ENCODE data around the gene DYNLT2. TPM values are rescaled to one million over a fixed set of nuclear protein-coding genes. Genes with fewer than 3 reads are reported as not detected.
A peak's percentile ranks its signal among the peaks of the same experiment; 100 is the strongest.

DYNLT2 gene
- total RNA-seq, 4 donors from 2014 or later = 3.3 to 7.5 (median 4.4) TPM

DNA sequence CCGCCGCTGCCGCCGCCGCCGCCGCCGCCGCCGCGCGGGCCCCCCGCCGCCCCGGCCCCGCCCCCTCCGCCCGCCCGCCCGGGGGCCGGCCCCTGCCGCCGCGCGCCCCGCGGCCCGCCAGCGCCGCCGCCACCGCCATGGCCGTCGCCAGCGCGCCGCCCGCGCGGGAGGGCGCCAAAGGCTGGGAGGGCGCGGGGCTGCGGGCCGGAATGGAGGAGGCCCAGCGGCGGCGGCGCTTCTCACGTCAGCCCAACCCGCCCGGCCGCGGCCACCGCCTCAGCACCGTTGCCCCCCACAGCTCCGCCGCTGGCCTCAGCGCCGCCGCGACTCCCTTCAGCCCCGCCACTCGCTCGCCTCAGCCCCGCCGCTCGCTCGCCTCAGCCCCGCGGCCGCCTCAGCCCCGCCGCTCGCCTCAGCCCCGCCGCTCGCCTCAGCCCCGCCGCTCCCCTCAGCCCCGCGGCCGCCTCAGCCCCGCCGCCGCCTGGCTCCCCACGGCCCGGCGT is 27.3 kb downstream of the DYNLT2 start:
- intact Hi-C loops (cut with DNase I; ENCODE audit: low total_unique reads) = no loop called here
- Histone ChIP-seq H3K9me3 (no peaks in the 10 kb centered on the region), H3K27me3 (no peaks in the 10 kb centered on the region), H3K4me1 (peaks cover 10 to 28% (median 14%) of the 10 kb centered on the region in 4 donors), H3K27ac (peak overlapping the region; percentile 88 to 97 (median 94)), H3K4me3 (peak overlapping the region; percentile 48 to 89 (median 65)), H3K36me3 (no peaks in the 10 kb centered on the region)
- in situ Hi-C loops (cut with MboI; ENCODE audit: low pct_ligation_motif_present in 1 of 4, low pct_unique_long_range_greater_than_20kb in 1 of 4, low sequenced_read_pairs in 3 of 4) = no loop called here
- peak; percentile 36 for DNase-seq
- WGBS, 2 donors (ENCODE audit: low coverage in 1 of 2) = 0% methylated on average over 1 of the region's 89 CpGs; no CpG with 5 or more reads in 1 of the 2 donors
- TF ChIP-seq, protein P1, sequence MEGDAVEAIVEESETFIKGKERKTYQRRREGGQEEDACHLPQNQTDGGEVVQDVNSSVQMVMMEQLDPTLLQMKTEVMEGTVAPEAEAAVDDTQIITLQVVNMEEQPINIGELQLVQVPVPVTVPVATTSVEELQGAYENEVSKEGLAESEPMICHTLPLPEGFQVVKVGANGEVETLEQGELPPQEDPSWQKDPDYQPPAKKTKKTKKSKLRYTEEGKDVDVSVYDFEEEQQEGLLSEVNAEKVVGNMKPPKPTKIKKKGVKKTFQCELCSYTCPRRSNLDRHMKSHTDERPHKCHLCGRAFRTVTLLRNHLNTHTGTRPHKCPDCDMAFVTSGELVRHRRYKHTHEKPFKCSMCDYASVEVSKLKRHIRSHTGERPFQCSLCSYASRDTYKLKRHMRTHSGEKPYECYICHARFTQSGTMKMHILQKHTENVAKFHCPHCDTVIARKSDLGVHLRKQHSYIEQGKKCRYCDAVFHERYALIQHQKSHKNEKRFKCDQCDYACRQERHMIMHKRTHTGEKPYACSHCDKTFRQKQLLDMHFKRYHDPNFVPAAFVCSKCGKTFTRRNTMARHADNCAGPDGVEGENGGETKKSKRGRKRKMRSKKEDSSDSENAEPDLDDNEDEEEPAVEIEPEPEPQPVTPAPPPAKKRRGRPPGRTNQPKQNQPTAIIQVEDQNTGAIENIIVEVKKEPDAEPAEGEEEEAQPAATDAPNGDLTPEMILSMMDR (IDR thresholded peaks at IDR 0.05) = no peak
- TF ChIP-seq EP300 (IDR thresholded peaks at IDR 0.05; ENCODE audit: low read depth) = no peak
- no peak for TF ChIP-seq POLR2AphosphoS5 (IDR thresholded peaks at IDR 0.05)
- TF ChIP-seq POLR2A (IDR thresholded peaks at IDR 0.05) = no peak

DNA sequence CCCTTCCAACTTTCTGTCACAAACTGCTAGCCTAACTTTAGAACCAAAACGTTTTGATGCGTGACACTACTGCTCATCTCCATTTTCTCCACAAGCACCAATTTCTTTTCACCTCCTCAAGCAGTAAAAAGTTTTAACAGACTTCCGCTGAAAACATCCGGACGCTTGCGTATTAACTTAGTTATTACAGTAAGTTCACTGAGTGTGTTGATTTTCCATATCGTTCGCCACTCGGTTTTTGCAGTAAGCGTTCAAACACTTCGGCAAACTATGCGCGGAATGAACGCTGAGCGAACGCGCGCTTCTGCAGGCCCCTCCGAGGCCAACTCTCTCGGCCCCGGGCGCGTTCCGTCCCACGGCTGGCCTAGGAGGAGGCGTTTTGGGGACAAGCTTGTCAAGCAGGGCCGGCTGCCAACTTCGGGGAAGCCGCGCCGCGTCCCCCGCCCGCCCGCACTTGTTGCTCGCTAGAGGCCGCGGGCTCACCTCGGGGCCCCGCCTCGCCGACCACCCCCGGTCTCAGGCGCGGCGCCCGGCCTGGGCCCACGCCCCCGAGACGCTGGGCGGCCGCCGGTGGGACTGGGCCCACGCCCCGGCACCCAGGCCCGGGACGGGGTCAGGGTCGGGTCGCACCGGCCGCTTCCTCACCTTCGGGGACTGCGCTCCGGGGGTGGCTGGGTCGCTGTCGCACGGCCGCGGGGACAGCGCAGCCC is 28.0 kb downstream of the DYNLT2 start:
- peak overlapping the region; percentile 85 to 97 (median 93) for H3K27ac ChIP-seq
- peaks cover 10 to 28% (median 14%) of the 10 kb centered on the region in 4 donors for H3K4me1 ChIP-seq
- in situ Hi-C loops (cut with MboI; ENCODE audit: low pct_ligation_motif_present in 1 of 4, low pct_unique_long_range_greater_than_20kb in 1 of 4, low sequenced_read_pairs in 3 of 4) = no loop called here
- no peaks in the 10 kb centered on the region for H3K27me3 ChIP-seq
- WGBS, 2 donors (ENCODE audit: low coverage in 1 of 2) = 0 to 2% methylated on average over 1 to 29 of the region's 70 CpGs
- TF ChIP-seq POLR2AphosphoS5 (IDR thresholded peaks at IDR 0.05) (peak; percentile 15 to 54 (median 29)), POLR2A (IDR thresholded peaks at IDR 0.05) (no peak)
- no peaks in the 10 kb centered on the region for H3K36me3 ChIP-seq
- peak overlapping the region; percentile 17 to 94 (median 88) for H3K4me3 ChIP-seq
- DNase-seq = peak; percentile 81
- no peaks in the 10 kb centered on the region for H3K9me3 ChIP-seq
- intact Hi-C loops (cut with DNase I; ENCODE audit: low total_unique reads) = no loop called here

DNA sequence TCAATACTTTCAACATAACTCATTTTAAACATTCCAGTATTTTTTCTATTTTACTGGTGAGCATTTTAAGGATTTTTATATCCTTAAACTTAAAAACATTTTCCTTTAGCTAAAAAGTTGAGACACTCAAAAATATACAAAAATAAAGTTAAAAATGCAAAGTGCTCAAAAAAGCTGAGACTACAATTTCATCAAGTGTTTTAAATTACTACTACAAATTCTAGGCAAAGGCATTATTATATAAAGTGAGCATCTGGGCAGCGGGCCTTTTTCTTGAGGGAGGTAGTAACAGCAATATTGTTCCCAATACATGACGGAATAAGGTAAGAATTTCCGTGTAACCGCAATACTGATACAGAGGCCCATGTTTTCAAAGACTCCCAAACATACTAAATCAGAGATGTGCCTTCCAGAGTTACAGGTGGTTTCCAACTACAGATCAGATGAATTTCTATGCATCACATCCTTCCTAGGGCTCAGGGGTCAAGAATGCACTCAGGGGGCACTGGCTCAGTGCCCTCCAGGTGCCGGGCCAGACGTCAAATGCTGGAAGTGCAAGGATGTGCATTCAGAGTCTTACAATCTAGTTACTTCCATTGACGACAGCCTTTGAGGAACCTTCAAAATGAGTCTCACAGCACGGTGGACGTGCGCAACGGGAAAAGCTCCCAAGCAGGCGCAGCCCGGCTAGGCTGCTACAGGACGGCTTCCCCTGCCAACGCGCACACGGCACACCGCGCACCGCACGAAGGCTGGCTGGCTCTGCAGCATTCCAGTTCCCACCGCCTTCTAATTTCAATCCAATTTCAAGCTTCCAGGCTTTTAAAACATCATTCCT is 28.8 kb downstream of the DYNLT2 start:
- peaks cover 10 to 28% (median 14%) of the 10 kb centered on the region in 4 donors for H3K4me1 ChIP-seq
- WGBS, 2 donors (ENCODE audit: low coverage in 1 of 2) = 3 to 6% methylated on average over 3 to 22 of the region's 22 CpGs
- in situ Hi-C loops (cut with MboI; ENCODE audit: low pct_ligation_motif_present in 1 of 4, low pct_unique_long_range_greater_than_20kb in 1 of 4, low sequenced_read_pairs in 3 of 4) (no loop called here), intact Hi-C loops (cut with DNase I; ENCODE audit: low total_unique reads) (no loop called here)
- no peaks in the 10 kb centered on the region for H3K36me3 ChIP-seq
- H3K27me3 ChIP-seq = no peaks in the 10 kb centered on the region
- H3K9me3 ChIP-seq = no peaks in the 10 kb centered on the region
- H3K27ac ChIP-seq = peak overlapping the region; percentile 85 to 97 (median 93)
- H3K4me3 ChIP-seq = peak overlapping the region; percentile 17 to 94 (median 88)
- TF ChIP-seq EP300 (IDR thresholded peaks at IDR 0.05; ENCODE audit: low read depth) = no peak
- TF ChIP-seq, protein P1 (IDR thresholded peaks at IDR 0.05) = no peak
- TF ChIP-seq POLR2AphosphoS5 (IDR thresholded peaks at IDR 0.05) = peak in 1 of 3 donors; percentile 5
- peak; percentile 40 for TF ChIP-seq POLR2A (IDR thresholded peaks at IDR 0.05)
- DNase-seq = peak; percentile 54

DNA sequence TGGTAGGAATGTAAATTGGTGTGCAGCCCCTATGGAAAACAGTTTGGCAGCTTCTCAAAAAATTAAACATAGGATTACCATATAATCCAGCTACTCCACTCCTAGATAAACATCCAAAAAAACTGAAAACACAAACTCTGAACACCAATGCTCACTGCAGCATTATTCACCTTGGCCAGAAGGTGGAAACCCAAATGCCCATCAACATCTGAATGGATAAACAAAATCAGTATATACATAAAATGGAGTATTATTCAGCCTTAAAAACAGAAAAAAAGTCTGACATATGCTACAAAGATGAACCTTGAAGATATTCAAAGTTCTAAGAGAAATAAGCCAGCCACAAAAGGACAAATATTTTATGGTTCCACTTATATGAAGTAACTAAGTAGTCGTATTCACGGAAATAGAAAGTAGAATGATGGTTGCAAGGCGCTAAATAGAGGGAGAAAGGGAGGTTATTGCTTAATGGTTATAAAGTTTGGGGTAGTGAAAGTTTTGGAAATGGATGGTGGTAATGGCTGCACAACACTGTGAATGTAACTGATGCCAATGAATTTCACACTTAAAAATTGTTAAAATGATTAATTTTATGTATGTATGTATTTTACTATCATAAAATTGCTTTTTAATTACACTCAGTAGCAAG is 31.0 kb downstream of the DYNLT2 start:
- 86 to 88% methylated on average over 3 of the region's 3 CpGs for WGBS, 2 donors (ENCODE audit: low coverage in 1 of 2)
- H3K27me3 ChIP-seq = no peaks in the 10 kb centered on the region
- H3K4me3 ChIP-seq = no peak overlapping the region
- H3K4me1 ChIP-seq = peaks cover 7 to 24% (median 14%) of the 10 kb centered on the region in 4 donors
- no peaks in the 10 kb centered on the region for H3K9me3 ChIP-seq
- intact Hi-C loops (cut with DNase I; ENCODE audit: low total_unique reads) = no loop called here
- DNase-seq = no peak
- TF ChIP-seq POLR2A (IDR thresholded peaks at IDR 0.05) = no peak
- TF ChIP-seq, protein P1 (IDR thresholded peaks at IDR 0.05) = peak in 1 of 5 experiments; percentile 17
- no peak for TF ChIP-seq POLR2AphosphoS5 (IDR thresholded peaks at IDR 0.05)
- TF ChIP-seq EP300 (IDR thresholded peaks at IDR 0.05; ENCODE audit: low read depth) = no peak
- H3K36me3 ChIP-seq = peaks cover 0 to 12% (median 1%) of the 10 kb centered on the region in 4 donors
- no peak overlapping the region for H3K27ac ChIP-seq
- in situ Hi-C loops (cut with MboI; ENCODE audit: low pct_ligation_motif_present in 1 of 4, low pct_unique_long_range_greater_than_20kb in 1 of 4, low sequenced_read_pairs in 3 of 4) = no loop called here
